Measurements from ENCODE around the gene GATA3. TPM values are rescaled to one million over a fixed set of nuclear protein-coding genes. Genes with fewer than 3 reads are reported as not detected.
"Not testable (repeated sequence)": the region's sequence is repeated elsewhere in the genome, so short reads cannot be mapped to it uniquely, and the experiment has no call there.

Gene GATA3
- total RNA-seq, 1 donor from 2014 or later, result 0.69 TPM

DNA sequence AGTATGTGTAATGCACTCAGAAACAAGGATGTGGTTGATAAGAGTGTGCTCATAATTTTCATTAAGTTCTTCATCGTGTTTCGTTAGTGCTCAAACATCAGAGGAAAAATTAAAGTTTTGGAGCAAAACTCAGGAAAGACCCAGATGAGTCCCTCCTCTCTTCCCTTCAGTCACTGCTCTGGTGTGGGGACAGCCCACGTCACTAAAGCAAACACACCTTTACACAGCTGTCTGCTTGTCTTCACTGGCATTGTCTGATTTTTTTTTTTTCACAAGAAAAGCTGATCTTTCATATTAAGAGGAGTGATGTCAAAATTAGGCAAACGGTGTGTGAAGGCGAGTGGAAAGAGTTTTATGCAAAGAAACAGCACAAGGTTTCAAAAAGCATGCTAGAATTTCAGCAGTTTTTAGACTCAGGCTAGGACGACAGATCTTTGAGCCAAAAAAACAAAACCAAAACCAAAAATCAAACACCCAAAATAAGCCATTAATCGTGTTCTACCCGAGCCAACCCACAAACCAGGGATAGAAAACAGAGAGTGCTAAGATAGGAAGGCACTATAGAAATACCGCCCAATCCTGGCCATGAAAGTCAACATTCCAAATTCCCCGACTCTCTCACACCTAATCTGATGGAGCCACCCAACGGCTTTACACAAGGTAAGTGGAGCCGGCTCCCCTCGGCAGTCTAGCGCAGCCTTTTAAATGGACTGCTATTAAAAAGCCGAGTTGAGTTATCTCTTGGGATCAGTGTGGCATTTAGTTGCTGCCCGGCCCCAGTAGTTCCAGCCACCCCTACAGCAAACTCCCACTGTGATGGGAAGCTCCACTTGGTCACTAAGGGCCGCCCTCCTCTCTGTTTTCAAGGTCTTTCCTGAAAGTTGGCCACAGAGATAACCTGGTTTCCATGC, 27.9 kb upstream of the GATA3 start:
- no peaks in the 10 kb centered on the region for H3K4me1 Mint-ChIP-seq (ENCODE audit: low read depth, unreplicated experiment)
- H3K36me3 Mint-ChIP-seq (ENCODE audit: unreplicated experiment), result no peaks in the 10 kb centered on the region
- H3K9me3 Mint-ChIP-seq (ENCODE audit: unreplicated experiment), result no peaks in the 10 kb centered on the region
- no peak overlapping the region for H3K4me3 Mint-ChIP-seq (ENCODE audit: unreplicated experiment)
- DNase-seq, result no peak
- H3K27ac Mint-ChIP-seq (ENCODE audit: unreplicated experiment), result no peak overlapping the region
- H3K27me3 Mint-ChIP-seq (ENCODE audit: unreplicated experiment), result peaks cover 2% of the 10 kb centered on the region
- no peak for TF ChIP-seq CTCF (IDR thresholded peaks at IDR 0.05; ENCODE audit: partially characterized antibody, unreplicated experiment)

- H3K4me1 Mint-ChIP-seq (ENCODE audit: low read depth, unreplicated experiment); DNase-seq; H3K4me3 Mint-ChIP-seq (ENCODE audit: unreplicated experiment); H3K9me3 Mint-ChIP-seq (ENCODE audit: unreplicated experiment); H3K36me3 Mint-ChIP-seq (ENCODE audit: unreplicated experiment); H3K27ac Mint-ChIP-seq (ENCODE audit: unreplicated experiment): not testable (repeated sequence)
- peaks cover 24% of the 10 kb centered on the region for H3K27me3 Mint-ChIP-seq (ENCODE audit: unreplicated experiment)
These were observed 23.3 kb upstream of the GATA3 start for GRCh38 chr10:8031211-8031610.

- peaks cover 6% of the 10 kb centered on the region for H3K4me1 Mint-ChIP-seq (ENCODE audit: low read depth, unreplicated experiment)
- peaks cover 3% of the 10 kb centered on the region for H3K9me3 Mint-ChIP-seq (ENCODE audit: unreplicated experiment)
- TF ChIP-seq CTCF (IDR thresholded peaks at IDR 0.05; ENCODE audit: partially characterized antibody, unreplicated experiment), result no peak
- no peak overlapping the region for H3K27ac Mint-ChIP-seq (ENCODE audit: unreplicated experiment)
- peaks cover 28% of the 10 kb centered on the region for H3K27me3 Mint-ChIP-seq (ENCODE audit: unreplicated experiment)
- no peak overlapping the region for H3K4me3 Mint-ChIP-seq (ENCODE audit: unreplicated experiment)
- no peak for DNase-seq
- no peaks in the 10 kb centered on the region for H3K36me3 Mint-ChIP-seq (ENCODE audit: unreplicated experiment)
These were observed 21.9 kb upstream of the GATA3 start for GRCh38 chr10:8032558-8032957.

- no peak for TF ChIP-seq CTCF (IDR thresholded peaks at IDR 0.05; ENCODE audit: partially characterized antibody, unreplicated experiment)
- DNase-seq, result no peak
- Mint-ChIP-seq H3K27me3 (ENCODE audit: unreplicated experiment) (peaks cover 36% of the 10 kb centered on the region), H3K4me1 (ENCODE audit: low read depth, unreplicated experiment) (peaks cover 6% of the 10 kb centered on the region), H3K36me3 (ENCODE audit: unreplicated experiment) (no peaks in the 10 kb centered on the region), H3K27ac (ENCODE audit: unreplicated experiment) (no peak overlapping the region), H3K4me3 (ENCODE audit: unreplicated experiment) (no peak overlapping the region), H3K9me3 (ENCODE audit: unreplicated experiment) (peaks cover 11% of the 10 kb centered on the region)
These were observed 20.5 kb upstream of the GATA3 start for GRCh38 chr10:8033812-8034465.

DNA sequence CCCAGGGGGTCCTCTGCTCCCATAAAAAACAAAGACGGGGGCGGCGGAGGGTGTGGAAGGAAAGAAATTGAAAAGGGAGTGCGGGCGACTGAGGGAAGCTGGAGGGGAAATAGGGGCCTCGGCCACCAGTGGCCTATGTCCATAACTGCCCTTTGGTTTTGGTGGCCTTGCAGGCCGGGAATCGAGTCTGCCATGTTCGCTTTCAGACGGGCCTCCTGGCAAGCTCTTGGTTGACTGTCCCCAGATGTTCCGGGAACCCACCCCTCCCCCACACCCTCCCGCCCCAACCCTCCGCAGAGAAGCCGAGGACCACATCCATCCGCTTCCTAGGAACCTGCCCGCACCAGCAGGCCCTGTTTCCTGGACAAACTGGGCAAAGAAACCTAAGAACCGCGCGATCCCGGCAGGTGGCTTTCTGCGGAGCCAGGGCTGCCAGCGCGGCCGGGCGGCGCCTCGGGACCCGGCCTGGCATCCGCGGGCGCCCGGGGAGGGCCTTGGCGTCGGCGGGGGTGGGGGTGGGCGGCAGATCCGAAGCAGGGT, 20.0 kb upstream of the GATA3 start:
- TF ChIP-seq CTCF (IDR thresholded peaks at IDR 0.05; ENCODE audit: partially characterized antibody, unreplicated experiment), result no peak
- Mint-ChIP-seq H3K9me3 (ENCODE audit: unreplicated experiment) (peaks cover 13% of the 10 kb centered on the region), H3K4me3 (ENCODE audit: unreplicated experiment) (no peak overlapping the region), H3K4me1 (ENCODE audit: low read depth, unreplicated experiment) (peaks cover 6% of the 10 kb centered on the region), H3K27me3 (ENCODE audit: unreplicated experiment) (peaks cover 40% of the 10 kb centered on the region), H3K36me3 (ENCODE audit: unreplicated experiment) (no peaks in the 10 kb centered on the region), H3K27ac (ENCODE audit: unreplicated experiment) (no peak overlapping the region)
- DNase-seq, result no peak
